GM19239 (cell line): Measurements from ENCODE around the gene CATSPERZ.

Experiments
- DNase-seq: peaks from one replicate; pipeline ENCODE4 v3.0.0; 2011; ENCODE audit warnings: low spot score; ENCODE audit not compliant: insufficient read length
- FAIRE-seq: peaks from 2 replicates; lab custom pipeline; 2011; peaks lifted over from hg19 to GRCh38; lab: Jason Lieb, UNC

Gene CATSPERZ

DNA sequence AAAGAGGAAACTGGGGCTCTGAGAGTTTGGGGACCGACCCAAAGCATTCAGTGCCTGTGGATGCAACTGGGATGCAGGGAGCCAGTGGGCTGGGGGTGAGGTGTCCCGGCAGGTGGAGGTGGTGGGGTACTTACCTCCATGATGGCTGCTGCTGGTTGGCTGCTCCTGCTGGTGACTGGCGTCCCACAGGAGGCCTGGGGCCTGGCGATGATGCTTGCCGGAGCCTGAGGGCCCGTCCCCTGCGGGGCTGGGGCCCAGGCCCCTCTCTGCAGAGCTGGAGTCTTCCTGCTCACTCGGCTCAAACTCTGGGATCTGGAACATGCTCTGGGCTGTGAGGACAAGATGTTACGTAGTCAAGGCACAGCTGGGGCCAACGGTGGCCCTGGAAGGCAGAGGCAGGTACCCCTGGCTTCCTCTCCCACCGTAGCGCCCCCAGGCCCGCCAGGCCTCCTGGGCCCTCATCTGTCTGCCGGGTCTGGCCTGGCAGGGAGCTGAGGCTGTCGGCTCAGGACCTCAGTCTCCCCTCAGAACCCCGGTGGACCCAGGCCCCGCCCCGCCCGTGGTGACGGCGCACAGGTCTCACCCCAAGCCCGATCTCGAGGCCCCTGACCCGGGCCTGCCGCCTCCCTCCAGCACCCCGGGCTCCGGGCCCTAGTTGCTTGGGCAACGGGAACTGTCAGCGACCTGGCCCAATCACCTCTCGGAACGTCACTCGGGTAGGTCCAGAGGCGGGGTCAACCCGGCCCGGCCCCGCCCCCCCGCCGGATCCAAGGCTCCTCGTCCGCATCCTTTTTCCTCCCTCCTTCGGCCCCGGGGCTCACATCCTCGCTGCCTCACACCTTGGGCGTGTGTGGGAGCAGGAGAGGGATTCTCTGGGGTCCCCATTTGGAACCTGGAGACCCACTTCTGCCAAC is 15.9 kb upstream of the CATSPERZ start, which contains the start of gene BAD:
Gene BAD (minus strand): TSS at position 618 of the 914 bp plus-strand sequence. CDS start 297 bp downstream, at position 321.
- FAIRE-seq (peak; percentile 97), DNase-seq (peak; percentile 99)

DNA sequence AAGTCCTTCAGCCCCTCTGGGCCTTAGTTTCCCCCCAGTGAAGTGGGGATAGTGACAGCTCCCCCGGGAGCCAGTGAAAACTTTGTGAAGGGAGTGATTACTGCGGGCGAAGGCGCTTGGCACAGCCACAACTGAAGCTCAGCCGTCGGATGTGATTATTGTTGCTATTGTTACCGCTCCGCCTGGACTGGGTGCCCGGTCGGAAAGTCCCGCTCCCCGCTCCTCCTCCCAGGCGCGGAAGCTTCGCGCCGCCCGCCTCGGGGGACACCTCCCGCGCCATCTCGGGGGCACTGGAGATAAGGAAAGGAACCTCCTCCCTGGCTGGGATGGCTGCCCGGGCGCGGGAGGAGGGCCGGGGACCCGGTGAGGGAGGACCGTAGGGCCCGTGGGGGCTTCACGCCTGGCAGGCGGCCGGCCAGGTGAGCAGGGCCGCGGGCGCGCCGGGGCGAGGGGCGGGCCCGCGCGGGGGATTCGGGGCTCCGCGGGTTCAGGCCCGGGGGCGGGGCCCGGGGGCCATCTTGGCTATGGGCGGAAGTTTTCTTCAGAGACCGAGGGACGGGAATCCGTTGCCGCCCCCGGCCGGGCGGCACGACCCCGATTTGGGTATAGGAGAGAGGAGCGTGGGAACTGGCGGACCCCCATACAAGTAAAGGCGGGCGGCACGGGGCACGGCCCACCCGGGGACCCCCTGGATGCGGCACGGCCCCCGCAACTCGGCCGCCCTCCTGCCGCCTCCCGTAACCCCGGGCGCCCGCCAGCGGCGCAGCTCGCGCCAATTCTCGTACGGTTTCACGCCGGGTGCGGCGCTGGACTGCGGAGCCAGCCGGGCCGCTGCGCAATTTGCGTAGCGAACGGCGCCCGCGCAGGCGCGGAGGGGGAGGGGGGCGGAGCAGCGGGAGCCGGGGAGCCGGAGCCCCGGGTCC is 14.9 kb upstream of the CATSPERZ start, which contains the start of gene GPR137:
Gene GPR137 (plus strand): TSS at position 887 of the 923 bp plus-strand sequence. CDS start 677 bp downstream, outside the sequence.
- DNase-seq (peak; percentile 94), FAIRE-seq (no peak)

DNA sequence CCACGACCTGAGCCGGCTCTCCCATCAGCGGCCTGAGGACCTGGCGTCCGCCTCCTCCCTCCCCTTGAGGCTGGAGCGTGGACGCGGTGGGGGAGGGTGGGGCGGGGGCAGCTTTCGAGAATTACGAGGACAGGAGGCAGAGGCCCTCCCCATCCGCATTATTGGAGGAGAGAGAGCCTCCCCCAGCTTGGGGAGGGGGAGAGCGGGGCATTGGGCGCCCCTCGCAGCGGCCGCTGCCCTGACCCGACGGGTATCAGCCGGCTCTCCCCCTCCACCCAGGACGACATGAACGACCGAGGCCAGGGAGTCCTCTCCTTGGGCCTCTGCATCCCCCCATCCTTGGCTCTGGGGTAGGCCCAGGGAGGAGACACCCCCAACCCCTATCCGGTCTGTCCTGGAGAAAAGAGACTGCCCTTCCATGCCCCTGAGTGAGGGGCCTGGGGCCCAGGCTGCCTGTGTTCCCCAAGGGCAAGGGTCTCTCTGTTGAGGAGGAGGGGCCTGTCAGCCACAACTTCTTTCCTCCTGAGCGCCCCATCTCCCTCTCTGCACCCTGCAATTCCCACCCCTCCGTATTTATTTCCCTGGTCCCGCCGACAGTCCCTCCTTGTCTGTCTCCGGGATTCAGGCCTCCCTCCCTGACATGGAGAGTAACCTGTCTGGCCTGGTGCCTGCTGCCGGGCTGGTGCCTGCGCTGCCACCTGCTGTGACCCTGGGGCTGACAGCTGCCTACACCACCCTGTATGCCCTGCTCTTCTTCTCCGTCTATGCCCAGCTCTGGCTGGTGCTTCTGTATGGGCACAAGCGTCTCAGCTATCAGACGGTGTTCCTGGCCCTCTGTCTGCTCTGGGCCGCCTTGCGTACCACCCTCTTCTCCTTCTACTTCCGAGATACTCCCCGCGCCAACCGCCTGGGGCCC is 14.0 kb upstream of the CATSPERZ start:
- no peak for FAIRE-seq

DNA sequence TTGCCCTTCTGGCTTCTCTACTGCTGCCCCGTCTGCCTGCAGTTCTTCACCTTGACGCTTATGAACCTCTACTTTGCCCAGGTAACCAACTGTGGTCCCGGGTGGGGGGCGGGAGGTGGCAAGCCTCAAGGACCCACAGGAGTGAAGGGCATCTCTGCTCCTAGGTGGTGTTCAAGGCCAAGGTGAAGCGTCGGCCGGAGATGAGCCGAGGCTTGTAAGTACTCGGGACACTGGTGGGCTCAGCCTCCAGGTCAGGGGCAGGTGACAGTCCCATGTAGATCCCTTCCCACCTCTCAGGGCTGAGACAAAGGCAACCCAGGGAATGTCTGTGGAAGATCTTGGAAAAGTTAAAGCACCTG is 13.4 kb upstream of the CATSPERZ start:
- DNase-seq (no peak), FAIRE-seq (peak; percentile 48)

More for the DNA sequence above, 14.0 kb upstream of the CATSPERZ start:
- DNase-seq, result no peak

DNA sequence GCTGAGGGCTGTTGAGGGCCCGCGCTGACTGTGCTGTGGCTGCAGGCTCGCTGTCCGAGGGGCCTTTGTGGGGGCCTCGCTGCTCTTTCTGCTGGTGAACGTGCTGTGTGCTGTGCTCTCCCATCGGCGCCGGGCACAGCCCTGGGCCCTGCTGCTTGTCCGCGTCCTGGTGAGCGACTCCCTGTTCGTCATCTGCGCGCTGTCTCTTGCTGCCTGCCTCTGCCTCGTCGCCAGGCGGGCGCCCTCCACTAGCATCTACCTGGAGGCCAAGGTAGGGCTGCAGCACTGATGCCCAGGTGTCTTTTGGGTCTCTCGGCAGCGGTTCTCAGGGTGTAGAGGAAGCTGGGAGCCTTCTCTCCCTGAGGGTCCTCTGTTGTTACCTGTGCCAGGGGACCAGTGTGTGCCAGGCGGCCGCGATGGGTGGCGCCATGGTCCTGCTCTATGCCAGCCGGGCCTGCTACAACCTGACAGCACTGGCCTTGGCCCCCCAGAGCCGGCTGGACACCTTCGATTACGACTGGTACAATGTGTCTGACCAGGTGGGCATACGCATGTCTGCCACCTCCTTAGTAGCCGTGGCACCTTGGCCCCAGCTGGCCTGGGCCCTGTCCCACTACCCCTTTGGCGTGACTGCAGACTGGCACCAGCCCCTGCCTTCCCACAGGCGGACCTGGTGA is 12.3 kb upstream of the CATSPERZ start:
- FAIRE-seq, result no peak
- no peak for DNase-seq

DNA sequence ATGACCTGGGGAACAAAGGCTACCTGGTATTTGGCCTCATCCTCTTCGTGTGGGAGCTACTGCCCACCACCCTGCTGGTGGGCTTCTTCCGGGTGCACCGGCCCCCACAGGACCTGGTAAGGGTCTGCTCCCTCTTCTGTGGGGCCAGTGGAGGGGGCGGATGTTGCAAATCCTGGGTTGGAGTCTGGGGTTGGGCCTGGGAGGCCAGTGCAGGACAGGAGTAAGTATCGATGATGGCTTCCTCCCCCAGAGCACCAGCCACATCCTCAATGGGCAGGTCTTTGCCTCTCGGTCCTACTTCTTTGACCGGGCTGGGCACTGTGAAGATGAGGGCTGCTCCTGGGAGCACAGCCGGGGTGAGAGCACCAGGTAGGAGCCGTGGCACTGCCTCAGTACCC is 11.8 kb upstream of the CATSPERZ start:
- DNase-seq, result no peak
- no peak for FAIRE-seq

DNA sequence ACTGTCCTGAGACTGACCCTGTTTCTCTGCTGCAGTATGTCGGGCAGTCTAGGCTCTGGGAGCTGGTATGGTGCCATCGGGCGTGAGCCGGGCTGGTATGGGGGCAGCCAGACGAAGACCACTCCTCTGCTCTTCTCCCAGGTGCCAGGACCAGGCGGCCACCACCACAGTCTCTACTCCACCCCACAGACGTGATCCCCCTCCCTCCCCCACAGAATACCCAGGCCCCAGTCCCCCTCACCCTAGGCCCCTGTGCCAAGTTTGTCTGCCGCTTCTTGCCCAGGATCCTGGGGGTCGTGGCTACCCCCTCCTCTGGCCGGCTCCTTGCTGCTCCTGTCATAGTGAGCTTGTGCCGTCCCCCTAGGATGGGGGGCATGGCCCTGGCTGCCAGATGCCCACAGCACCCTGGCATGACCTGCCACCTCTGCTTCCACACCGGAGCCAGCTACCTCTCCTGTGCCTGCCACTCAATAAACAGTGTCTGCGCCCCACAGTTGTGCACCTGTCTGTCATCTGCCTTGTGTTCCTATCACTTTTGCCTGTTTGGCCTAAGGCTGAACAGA is 11.1 kb upstream of the CATSPERZ start:
- FAIRE-seq (no peak), DNase-seq (no peak)

DNA sequence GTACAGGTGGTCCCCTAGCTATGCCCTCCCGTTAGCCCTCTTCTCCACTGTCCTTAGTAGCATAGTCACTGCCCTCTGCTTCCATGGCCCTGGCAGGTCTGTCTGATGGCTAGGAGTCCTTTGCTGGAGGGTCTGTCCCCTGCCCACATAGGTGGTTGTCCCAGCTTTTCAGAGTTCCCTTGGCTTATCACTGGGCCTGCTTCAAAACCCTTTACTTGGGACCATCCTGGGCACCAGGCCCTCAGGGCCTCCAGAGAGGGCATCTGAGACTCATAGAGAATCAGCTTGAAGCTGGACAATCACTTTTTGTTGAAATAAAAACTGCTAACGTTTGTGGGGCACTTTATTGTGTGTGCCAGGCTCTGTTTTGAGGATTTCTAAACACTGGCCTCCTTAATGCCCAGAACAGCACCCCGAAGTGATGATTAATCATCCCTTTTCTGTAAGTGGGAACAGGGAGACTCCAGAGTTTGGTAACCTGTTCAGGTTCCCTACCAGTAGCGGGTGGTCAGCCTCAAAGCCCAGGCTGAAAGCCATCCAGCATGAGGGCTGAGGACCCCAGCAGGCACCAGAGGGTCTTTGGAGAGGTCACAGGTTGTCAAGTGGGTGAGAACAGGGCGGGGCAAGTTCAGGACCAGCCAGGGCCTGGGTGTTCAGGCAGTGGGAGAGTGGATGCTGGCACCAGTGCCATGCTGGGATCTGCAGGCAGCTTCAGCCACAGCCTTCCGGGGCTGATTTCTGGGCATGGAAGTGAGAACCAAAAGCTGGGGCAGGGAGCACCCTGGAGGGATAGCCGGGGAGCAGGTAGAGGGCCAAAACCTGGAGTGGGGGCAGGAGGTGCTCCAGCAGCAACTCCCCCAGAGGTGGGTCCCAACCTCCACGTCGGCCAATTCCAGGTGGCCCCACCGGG is 9.6 kb upstream of the CATSPERZ start:
- FAIRE-seq (no peak), DNase-seq (no peak)

DNA sequence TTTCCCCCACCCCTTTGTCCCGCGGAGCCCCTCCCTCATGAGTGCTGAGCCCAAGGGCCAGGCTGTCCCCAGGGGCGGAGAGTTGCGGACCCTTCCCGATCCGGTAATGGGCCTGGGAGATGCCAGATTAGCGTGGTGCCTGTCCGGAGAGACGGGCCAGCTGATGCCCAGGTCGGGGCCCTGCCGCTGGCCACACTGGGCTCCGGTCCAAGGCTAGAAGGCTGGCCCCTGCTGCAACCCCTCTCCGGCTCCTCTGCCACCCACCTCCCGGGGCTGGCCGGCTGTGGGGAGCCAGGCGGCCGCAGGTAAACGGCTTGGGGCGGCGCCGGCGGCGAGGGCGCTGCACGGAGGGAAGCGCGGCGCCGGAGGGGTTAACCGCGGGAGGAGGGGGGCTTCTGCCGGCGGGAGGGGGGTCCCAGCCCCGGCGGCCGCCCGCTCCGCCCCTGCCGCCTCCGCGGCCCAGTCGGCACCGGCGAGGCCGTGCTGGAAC is 8.9 kb upstream of the CATSPERZ start, which contains the start of gene KCNK4:
Gene KCNK4 (plus strand): TSS at position 41 of the 490 bp plus-strand sequence. CDS start 1,717 bp downstream, outside the sequence.
- FAIRE-seq, result no peak
- DNase-seq, result no peak

DNA sequence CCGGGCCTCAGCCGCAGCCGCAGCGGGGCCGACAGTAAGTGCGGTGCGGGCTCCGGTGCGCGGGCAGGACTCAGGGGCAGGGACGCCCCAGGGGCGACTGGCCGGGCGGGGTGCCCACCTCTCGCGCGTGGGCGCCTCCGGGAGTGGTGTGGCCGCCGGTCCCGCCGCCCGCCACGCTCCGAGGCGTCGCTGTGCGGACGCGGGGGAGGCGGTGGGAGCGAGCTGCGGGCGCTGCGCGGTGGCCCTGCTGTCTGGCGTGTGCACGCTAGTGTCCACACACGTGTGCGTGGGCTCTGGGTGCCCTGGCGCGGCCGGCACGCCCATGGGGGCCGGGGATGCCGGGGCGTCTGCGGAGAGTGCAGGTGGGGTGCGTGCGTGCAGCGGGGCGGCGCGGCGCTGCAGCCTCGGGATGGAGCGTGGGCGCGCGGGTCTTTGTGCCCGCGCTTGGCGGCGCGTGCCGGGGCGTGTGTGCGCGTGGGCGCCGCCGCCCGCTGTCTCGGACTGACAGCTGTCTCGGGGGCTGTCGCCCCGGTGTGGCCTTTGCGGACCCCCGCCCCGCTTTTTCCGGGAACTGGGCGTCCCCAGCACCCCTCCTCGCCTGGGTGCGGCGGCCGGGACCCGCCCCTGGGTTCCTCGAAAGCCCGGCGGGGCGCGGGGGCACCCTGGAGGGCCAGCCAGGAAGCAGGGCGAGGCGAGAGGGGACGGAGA is 8.3 kb upstream of the CATSPERZ start:
- DNase-seq, result no peak
- no peak for FAIRE-seq

DNA sequence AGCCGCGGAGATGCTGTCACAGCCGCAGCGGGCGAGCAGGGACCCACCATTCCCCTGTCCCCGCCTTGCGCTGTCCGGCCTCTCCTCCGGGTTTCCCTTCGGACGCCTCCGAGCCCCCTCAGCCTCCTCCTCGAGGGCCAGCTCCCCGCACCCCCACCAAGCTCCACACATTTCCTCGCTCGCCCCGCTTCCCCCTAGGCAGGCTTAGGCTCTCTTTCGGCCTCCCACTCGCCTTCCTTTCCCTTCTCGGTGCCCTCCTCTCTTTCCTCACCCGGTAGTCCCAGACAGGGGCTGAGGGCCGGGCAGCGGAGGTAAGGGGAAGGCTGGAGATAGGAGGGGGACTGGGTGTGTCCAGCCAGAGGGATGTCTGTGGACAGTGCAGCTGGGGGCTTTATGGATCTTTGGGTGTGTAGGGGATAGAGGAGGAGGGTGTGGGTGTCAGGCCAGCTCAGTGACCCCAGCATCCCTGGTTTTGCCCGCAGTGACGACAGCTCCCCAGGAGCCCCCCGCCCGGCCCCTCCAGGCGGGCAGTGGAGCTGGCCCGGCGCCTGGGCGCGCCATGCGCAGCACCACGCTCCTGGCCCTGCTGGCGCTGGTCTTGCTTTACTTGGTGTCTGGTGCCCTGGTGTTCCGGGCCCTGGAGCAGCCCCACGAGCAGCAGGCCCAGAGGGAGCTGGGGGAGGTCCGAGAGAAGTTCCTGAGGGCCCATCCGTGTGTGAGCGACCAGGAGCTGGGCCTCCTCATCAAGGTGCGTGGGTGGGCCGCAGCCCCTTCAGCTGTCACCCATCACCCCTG is 7.5 kb upstream of the CATSPERZ start:
- FAIRE-seq (no peak), DNase-seq (no peak)

DNA sequence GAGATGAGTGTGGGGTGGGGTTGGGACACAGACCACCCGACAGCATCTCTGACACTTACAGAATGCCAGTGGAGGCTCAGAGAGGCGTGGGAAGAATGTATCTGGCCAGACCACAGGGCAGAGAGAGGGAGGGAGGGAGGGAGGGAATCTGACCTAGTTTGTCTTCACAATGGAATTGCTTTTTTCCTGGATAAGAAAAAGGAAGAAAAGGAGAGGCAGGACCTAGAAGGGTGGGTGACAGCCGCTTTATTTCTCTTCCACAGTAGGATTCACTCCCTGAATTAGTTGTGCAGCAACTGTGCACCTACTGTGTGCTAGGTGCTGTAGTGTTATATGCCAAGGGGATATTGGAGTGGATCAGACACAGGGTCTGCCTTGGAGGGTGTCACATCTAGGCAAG is 5.4 kb upstream of the CATSPERZ start:
- DNase-seq (no peak), FAIRE-seq (no peak)

DNA sequence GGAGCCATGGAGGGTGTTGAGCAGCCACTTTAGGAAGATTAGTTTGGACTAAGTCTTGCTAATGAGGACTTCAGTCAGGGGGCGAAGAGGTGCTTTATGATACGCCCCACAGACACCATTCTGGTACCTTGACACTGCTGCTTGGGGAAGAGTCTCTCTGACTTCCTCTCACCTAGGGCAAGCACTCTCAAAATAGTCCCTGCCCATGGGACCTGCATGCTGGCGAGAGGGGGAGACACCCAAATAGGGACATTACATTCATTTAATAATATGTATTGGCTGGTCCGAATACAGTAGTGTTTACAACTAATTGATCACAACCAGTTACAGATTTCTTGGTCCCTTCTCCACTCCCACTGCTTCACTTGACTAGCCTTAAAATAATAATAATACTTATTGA is 4.4 kb upstream of the CATSPERZ start:
- DNase-seq (no peak), FAIRE-seq (no peak)

DNA sequence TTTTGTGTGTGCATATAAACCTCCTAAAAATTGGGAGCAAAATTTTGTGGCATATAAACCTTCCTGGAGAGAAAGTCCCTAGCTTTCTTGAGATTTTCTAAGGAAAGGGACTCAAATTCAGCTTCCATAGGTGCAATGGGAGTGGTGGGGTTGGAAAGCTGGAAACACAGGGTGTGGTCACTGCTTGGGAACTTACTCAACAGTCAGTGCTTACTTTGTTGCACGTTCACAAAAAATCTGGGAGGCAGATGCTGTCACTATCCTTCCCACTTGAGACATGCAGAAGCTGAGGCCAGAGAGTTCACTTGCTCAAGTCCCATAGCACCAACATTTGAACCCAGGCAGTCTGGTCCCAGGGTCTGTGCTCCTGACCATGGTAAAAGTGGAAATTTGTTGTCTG is 3.9 kb upstream of the CATSPERZ start:
- DNase-seq, result no peak

DNA sequence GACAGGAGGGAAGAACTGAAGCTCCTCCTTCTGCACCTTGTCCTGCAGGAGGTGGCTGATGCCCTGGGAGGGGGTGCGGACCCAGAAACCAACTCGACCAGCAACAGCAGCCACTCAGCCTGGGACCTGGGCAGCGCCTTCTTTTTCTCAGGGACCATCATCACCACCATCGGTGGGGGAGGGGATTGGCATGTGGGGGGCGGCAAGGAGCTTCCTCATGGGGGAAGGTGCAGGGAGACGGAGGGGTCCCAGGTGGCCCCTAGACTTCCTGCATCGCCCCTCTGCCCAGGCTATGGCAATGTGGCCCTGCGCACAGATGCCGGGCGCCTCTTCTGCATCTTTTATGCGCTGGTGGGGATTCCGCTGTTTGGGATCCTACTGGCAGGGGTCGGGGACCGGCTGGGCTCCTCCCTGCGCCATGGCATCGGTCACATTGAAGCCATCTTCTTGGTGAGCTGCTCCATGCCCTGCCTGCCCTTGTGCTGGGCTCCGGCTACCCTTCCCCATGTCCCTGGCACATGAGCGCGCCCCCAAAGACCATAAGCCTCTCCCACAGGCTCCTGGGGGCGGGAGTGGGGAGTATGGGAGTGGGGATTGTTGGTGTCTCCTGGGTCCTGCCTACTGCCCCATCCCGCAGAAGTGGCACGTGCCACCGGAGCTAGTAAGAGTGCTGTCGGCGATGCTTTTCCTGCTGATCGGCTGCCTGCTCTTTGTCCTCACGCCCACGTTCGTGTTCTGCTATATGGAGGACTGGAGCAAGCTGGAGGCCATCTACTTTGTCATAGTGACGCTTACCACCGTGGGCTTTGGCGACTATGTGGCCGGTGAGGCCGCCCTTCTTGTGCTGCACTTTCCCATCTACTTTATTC is 3.1 kb upstream of the CATSPERZ start:
- FAIRE-seq, result no peak
- DNase-seq, result no peak

More for the DNA sequence above, 3.9 kb upstream of the CATSPERZ start:
- FAIRE-seq, result no peak
